GDM1 (cell line): ENCODE results near the gene BEST2.
A peak's percentile ranks its signal among the peaks of the same experiment; 100 is the strongest.

ENCODE experiments used
- DNase-seq: peaks from one replicate; lab custom pipeline; 2025; lab: John Stamatoyannopoulos, UW

Gene BEST2

DNA sequence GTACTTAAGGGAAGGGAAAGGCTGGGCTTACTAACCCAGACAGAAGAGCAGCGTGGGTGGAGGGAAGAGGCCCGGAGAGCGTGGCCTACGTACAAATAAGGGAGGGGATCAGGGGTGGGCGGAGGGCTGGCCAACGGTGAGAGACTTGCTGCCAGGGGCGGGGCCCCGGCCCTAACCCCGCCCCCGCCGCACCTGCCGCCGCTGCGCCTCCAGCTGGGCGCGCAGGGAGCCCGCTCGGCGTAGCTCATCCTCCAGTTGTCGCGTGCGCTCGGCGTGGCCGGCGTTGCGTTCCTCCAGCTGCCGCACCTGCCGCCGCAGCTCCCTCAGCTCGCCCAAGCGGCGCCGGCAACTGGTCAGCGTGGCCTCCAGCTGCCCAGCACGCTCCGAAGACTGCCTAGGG, 18.1 kb downstream of the BEST2 start:
- no peak for DNase-seq

- no peak for DNase-seq
Measured at GRCh38 chr19:12770922-12771321, 19.3 kb downstream of the BEST2 start.

- no peak for DNase-seq
Measured at GRCh38 chr19:12772323-12772722, 20.7 kb downstream of the BEST2 start.

- DNase-seq, result no peak
Measured at GRCh38 chr19:12773571-12773970, 22.0 kb downstream of the BEST2 start.

DNA sequence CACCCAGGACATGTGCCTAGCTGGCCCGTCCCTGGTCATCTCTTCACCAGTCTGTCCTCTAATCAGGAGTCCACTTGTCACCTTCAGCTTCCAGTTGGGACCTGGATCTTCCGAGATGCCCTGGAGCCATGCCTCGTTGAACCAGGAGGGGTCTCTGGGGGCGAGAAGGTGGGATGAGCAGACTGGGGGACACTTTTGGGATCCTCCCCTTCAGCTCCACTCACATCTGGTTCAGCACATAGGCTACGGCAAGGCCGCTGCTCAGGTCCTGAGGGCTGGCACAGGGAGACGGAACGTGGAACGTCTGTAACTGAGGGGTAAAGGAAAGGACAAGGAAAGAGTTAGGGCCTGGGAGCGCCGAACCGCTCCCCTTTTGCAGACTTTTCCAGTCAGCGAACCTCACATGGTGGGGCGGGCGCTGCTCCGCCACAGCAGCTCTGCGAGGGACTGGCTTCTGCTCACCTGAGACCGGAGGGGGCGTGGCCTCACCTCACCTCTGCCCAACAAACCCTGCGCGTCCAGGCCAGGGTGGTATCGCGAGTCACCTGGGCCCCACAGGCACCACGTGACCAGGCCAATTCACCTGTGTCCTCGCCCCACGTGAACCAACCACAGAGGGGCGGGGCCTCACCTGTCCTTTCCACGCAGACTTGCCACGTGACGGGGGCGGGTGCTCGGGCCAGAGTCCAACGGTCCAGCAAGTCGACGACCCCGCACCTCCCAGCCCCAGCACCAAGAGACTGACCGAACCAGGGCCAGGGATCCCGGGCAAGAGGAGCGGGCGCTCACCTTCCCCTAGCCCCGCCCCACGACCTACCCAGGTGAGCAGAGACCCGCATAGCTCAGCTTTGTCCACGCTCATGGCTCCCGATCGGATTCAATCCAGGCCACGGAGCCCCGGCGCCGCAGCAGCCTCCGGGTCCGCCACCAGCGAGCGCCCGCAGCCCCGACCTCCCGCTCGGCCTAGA, 23.3 kb downstream of the BEST2 start, which contains the start of gene HOOK2:
Gene HOOK2 (minus strand): TSS at position 965 of the 968 bp plus-strand sequence. CDS start 103 bp downstream, at position 862.
- DNase-seq, result no peak

GRCh38 chr19:12777217-12778016, 25.8 kb downstream of the BEST2 start:
- peak; percentile 55 for DNase-seq

DNA sequence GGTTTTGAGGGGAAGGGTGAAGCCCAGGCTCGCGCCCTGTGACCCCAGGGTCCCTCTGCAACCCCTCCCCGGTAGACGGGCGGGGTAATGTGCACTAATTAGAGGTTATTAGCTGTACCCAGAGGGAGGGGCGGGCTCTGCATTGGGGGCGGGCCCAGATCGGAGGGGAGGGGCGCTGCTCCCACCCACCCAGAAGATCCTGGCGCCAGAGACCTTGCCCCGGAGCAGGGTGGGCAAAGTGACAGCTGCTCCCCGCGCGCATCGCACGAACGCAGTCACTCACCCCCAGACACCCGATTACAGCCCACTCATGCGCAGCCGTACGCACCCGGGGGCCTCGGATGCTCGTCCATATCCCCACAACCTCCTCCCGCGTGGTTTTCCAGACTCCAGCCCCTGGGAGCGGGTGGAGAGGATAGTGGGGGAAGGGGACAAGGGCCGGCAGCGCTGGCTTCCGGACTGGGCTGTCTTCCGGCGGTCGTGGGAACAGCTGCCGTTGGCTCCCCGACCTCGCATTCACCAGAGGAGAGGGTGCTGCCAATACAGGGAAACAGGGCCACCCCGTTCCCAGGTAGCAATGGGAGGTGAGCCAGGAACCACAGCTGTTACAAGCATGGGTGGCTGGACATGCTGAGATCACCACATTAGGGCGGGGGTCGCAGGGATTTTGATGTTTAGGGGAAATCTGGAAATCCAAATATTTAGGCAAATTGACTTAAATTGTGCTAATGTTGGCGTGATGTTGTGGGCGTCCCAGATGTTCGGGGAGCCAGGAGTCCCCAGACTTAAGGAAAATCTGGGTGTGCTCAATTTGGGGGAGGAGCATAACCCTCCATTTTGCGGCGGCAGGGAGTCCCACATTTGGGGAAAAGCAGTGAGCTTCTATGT, 26.7 kb downstream of the BEST2 start:
- peak; percentile 39 for DNase-seq

DNA sequence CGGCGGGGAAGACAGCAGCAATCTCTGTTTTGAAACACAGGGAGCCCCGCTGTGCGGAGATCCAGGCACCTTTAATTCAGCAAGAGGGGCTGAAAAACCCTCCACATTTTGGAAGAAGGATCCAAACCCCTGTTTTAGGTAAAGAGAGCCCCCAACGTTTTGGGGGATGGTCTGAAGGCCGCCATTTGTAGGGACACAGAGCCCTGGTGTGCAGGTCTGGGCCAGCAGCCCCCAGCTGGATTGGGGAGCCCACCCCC, 27.2 kb downstream of the BEST2 start:
- DNase-seq, result no peak

- no peak for DNase-seq
Measured at GRCh38 chr19:12779162-12779993, 27.8 kb downstream of the BEST2 start.

- DNase-seq, result no peak
Measured at GRCh38 chr19:12782174-12782423, 30.5 kb downstream of the BEST2 start.

- DNase-seq, result peak; percentile 91
Measured at GRCh38 chr19:12782424-12783290, 31.1 kb downstream of the BEST2 start.

DNA sequence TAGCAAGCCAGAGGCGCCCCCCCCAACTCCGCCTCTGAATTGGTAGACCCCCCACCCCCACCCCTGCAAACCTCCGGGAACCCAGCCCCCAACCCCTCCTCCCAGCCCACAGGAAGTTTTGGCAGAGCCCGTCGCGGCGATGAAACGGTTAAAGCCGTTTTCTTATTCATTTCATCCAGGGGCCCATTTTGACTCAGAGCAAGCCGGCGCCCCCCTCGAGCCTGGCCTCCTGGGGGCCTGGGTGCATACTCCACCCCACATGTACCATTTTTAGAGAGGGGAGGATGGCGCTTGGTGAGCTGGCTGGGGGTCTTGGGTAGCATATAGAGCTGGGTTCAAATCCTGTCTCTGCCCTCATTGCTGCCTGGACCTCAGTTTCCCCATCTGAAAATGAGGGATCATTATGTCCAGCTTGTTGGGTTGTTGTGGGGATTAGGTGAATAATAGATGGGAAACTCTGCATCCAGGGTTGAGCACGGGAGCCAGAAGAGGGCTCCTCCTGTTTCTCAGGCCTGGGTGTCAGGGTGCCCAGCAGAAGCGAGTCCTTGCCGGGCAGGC, 31.8 kb downstream of the BEST2 start:
- DNase-seq, result peak; percentile 45

DNA sequence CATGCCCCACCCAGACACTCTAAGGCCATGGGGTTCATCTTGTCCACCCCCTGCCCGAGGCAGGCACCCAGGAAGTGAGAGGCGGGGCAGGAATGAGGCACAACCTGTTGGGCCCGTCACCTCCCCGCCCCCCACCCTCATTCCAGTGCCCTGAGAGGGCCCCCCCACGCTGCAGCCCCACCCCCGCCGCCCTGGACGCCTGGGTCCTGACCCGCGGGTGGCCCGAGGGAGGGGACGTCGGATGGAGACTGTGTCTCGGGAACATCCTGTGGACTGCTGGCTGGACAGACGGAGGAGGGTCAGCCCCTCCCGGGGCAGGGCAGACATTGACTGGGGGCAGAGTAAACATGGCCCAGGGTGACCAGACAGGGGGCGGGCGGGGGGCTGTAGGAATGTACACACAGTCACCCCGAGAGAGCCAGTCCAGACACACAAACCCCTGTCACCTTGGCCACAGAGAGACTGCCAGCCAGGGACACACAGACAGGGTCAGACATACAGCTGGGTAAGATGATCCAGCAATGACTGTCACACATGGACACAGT, 32.3 kb downstream of the BEST2 start:
- DNase-seq, result no peak

- no peak for DNase-seq
Measured at GRCh38 chr19:12784394-12784870, 32.8 kb downstream of the BEST2 start.

DNA sequence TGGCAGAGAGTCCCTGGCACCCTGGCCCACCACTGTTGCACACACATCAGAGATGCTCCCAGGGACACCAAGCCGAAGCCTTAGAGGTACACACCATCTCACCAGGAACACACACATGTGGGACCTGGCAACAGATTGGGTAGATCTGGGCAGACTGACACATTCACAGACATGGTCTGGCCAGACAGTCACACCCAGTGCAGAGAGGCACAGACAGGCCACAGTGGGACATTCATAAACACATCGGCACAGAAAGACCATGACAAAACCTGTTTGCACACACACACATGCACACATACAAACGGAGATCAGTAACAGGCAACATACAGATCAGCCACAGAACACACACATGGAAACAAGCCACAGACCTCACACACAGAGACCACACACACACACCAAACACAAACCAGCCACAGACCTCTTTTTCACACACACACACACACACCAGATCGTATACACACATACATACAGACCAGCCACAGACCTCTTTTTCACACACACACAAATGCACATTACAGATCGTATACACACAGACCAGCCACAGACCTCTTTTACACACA, 33.4 kb downstream of the BEST2 start:
- DNase-seq, result peak; percentile 29

- peak; percentile 62 for DNase-seq
Measured at GRCh38 chr19:12785431-12786031, 33.9 kb downstream of the BEST2 start.

DNA sequence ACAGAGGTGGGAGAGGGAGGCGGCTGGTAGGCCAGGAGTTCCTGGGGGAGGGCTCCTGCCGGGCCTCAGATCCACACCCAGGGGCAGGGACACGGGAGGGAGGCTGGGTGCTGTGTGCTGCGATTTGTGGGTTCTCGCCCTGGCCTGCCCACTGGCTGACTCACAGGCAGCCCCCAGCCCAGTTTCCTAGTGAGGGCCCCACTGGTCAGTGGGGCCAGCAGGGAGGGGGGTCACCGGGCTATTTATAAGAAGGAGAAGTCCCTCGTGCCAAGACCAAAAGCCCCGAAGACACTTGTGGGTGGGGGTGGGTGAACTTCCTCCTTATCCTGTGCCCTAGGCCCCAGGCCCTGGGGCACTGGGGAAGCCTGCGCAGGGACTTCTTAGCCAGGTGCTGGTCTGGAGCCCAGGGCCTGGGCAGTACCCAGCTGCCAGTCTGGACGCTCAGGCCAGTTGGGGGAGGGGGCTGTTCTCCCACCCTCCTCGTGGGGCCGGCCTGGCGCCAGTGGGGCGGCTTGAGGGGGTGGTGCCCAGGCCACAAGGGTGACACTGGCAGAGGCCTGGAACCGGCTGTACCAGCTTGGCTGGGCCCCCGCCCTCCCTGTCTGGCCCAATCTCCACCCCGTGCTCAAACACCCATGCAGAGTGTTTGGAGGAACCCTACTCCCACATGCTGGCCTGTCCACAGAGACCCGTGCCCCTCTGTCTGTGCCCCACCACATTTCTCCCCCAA, 34.7 kb downstream of the BEST2 start:
- DNase-seq, result peak; percentile 61

DNA sequence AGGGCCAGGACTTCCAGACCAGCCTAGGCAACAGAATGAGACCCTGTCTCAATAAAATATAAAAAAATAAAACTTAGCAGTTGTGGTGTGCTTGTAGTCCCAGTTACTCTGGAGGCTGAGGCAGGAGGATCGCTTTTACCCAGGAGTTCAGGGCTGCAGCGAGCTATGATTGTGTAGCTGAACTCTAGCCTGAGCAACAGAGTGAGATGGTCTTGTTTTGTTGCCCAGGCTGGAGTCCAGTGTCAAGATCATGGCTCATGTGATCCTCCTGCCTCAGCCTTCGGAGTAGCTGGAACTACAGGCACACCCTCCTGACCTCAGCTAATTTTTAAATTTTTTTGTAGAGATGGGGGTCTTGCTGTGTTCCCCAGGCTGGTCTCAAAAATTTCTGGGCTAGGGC, 35.4 kb downstream of the BEST2 start:
- no peak for DNase-seq
